WTC11 (cell line): ENCODE data around the gene PFKFB4. TPM values are rescaled to one million over a fixed set of nuclear protein-coding genes. Genes with fewer than 3 reads are reported as not detected.
A peak's percentile ranks its signal among the peaks of the same experiment; 100 is the strongest.

Source experiments
- ATAC-seq: fragments of 200-7000 bp; cut with Tn5 transposase; 2 replicates; pipeline ENCODE4 v1.10.0; 2021; ENCODE audit warnings: mild to moderate bottlenecking, moderate library complexity
- CTCF ChIA-PET: fragments of 300-600 bp; sonication (Branson Sonifier 250); formaldehyde crosslinking; loops from one replicate; lab custom pipeline; 2021; ENCODE audit warnings: antibody characterized with exemption; lab: Charles Lee
- POLR2A ChIA-PET: fragments of 350-600 bp; sonication (Branson Sonifier 250); formaldehyde crosslinking; loops from one replicate; lab custom pipeline; 2021; ENCODE audit warnings: antibody characterized with exemption; lab: Charles Lee
- DNase-seq: peaks from one replicate; pipeline ENCODE4 v3.0.0; 2021; ENCODE audit warnings: low spot score
- H3K27ac Mint-ChIP-seq: 2 replicates; pipeline ENCODE4 v1.8.0; 2021; ENCODE audit warnings: mixed read lengths
- H3K27me3 Mint-ChIP-seq: 2 replicates; pipeline ENCODE4 v1.8.0; 2021; ENCODE audit warnings: low read depth, mild to moderate bottlenecking, moderate library complexity, mixed read lengths
- H3K36me3 Mint-ChIP-seq: 2 replicates; pipeline ENCODE4 v1.8.0; 2021; ENCODE audit warnings: mixed read lengths
- H3K4me1 Mint-ChIP-seq: 2 replicates; pipeline ENCODE4 v1.8.0; 2022; ENCODE audit warnings: mixed read lengths
- H3K4me3 Mint-ChIP-seq: 2 replicates; pipeline ENCODE4 v1.8.0; 2021; ENCODE audit warnings: mild to moderate bottlenecking, moderate library complexity, mixed read lengths
- H3K9me3 Mint-ChIP-seq: 2 replicates; pipeline ENCODE4 v1.8.0; 2021; ENCODE audit warnings: mixed read lengths
- CBFB ChIP-seq: sonication (generic); formaldehyde crosslinking; IDR thresholded peaks from 2 replicates; pipeline ENCODE4 v1.8.1; 2022; ENCODE audit warnings: mild to moderate bottlenecking, low read depth, missing genetic modification reagents
- CTCF ChIP-seq: fragments of 200-600 bp; IDR thresholded peaks from 2 replicates; pipeline ENCODE4 v1.8.0; 2022; ENCODE audit warnings: antibody characterized with exemption
- FOXJ3 ChIP-seq: sonication (generic); formaldehyde crosslinking; IDR thresholded peaks from 2 replicates; pipeline ENCODE4 v1.9.0; 2021; ENCODE audit warnings: missing genetic modification reagents, mild to moderate bottlenecking, borderline replicate concordance
- FOXP4 ChIP-seq: sonication (generic); formaldehyde crosslinking; IDR thresholded peaks from 2 replicates; pipeline ENCODE4 v1.8.0; 2022; ENCODE audit warnings: mild to moderate bottlenecking, missing genetic modification reagents
- JAZF1 ChIP-seq: fragments of 250-450 bp; sonication (Bioruptor Pico); IDR thresholded peaks from 2 replicates; pipeline ENCODE4 v1.9.0; 2021; ENCODE audit warnings: moderate library complexity, mild to moderate bottlenecking, inconsistent platforms
- KAT7 ChIP-seq: sonication (generic); formaldehyde crosslinking; IDR thresholded peaks from 2 replicates; pipeline ENCODE4 v1.8.1; 2023; ENCODE audit warnings: missing genetic modification reagents, mild to moderate bottlenecking, borderline replicate concordance
- MXD4 ChIP-seq: fragments of 250-450 bp; sonication (Bioruptor Pico); IDR thresholded peaks from 2 replicates; pipeline ENCODE4 v1.8.0; 2021; ENCODE audit warnings: mild to moderate bottlenecking, moderate library complexity, borderline replicate concordance
- MYBL2 ChIP-seq: sonication (generic); formaldehyde crosslinking; IDR thresholded peaks from 2 replicates; pipeline ENCODE4 v1.8.1; 2023; ENCODE audit warnings: mild to moderate bottlenecking, moderate library complexity, missing genetic modification reagents
- RELA ChIP-seq: sonication (generic); formaldehyde crosslinking; IDR thresholded peaks from 2 replicates; pipeline ENCODE4 v1.8.1; 2022; ENCODE audit warnings: missing genetic modification reagents, mild to moderate bottlenecking, borderline replicate concordance
- SP1 ChIP-seq: sonication (generic); formaldehyde crosslinking; conservative IDR thresholded peaks from 2 replicates; pipeline ENCODE4 v1.8.1; 2022; ENCODE audit warnings: missing genetic modification reagents
- TEAD1 ChIP-seq: sonication (generic); formaldehyde crosslinking; IDR thresholded peaks from 2 replicates; pipeline ENCODE4 v1.8.0; 2022; ENCODE audit warnings: mild to moderate bottlenecking, missing genetic modification reagents
- USF2 ChIP-seq: sonication (generic); formaldehyde crosslinking; IDR thresholded peaks from 2 replicates; pipeline ENCODE4 v1.8.1; 2023; ENCODE audit warnings: mild to moderate bottlenecking, missing genetic modification reagents, moderate library complexity
- ZMAT4 ChIP-seq: fragments of 250-450 bp; sonication (Bioruptor Pico); IDR thresholded peaks from 2 replicates; pipeline ENCODE4 v1.9.0; 2021; ENCODE audit warnings: mild to moderate bottlenecking
- ZNF317 ChIP-seq: sonication (generic); formaldehyde crosslinking; IDR thresholded peaks from 2 replicates; pipeline ENCODE4 v1.8.1; 2023; ENCODE audit warnings: low read depth, mild to moderate bottlenecking, moderate library complexity, missing genetic modification reagents, borderline replicate concordance
- ZNF396 ChIP-seq: fragments of 250-450 bp; sonication (Bioruptor Pico); IDR thresholded peaks from 2 replicates; pipeline ENCODE4 v1.8.0; 2021; ENCODE audit warnings: mild to moderate bottlenecking, moderate library complexity, borderline replicate concordance
- ZNF425 ChIP-seq: fragments of 250-450 bp; sonication (Bioruptor Pico); conservative IDR thresholded peaks from 2 replicates; pipeline ENCODE4 v1.9.0; 2021; ENCODE audit warnings: mild to moderate bottlenecking
- ZNF512 ChIP-seq: sonication (generic); formaldehyde crosslinking; IDR thresholded peaks from 2 replicates; pipeline ENCODE4 v1.8.1; 2022; ENCODE audit warnings: missing genetic modification reagents, borderline replicate concordance
- ZNF671 ChIP-seq: fragments of 250-450 bp; sonication (Bioruptor Pico); IDR thresholded peaks from 2 replicates; pipeline ENCODE4 v1.8.0; 2021; ENCODE audit warnings: mild to moderate bottlenecking
- total RNA-seq: library from RNA; stranded (reverse); gene quantifications from 3 replicates; pipeline ENCODE4 v1.2.3, GENCODE V29; 2021

Gene PFKFB4
- total RNA-seq, 1 experiment from 2014 or later: 18.0 TPM

GRCh38 chr3:48543271-48543866 lies 13.2 kb downstream of the PFKFB4 start:
- POLR2A ChIA-PET: no interaction called here
- no peak overlapping the region for H3K4me3 Mint-ChIP-seq
- H3K9me3 Mint-ChIP-seq: no peaks in the 10 kb centered on the region
- H3K36me3 Mint-ChIP-seq: peaks cover 56% of the 10 kb centered on the region
- DNase-seq: no peak
- ATAC-seq: no peak
- H3K4me1 Mint-ChIP-seq: no peaks in the 10 kb centered on the region
- TF ChIP-seq RELA (no peak), ZNF396 (CRISPR knock-in tag) (no peak), SP1 (CRISPR knock-in tag) (no peak), ZNF671 (CRISPR knock-in tag) (no peak), JAZF1 (no peak), ZNF317 (CRISPR knock-in tag) (no peak), ZMAT4 (no peak), CBFB (CRISPR knock-in tag) (no peak), CTCF (no peak), FOXJ3 (CRISPR knock-in tag) (no peak), USF2 (CRISPR knock-in tag) (no peak), ZNF425 (CRISPR knock-in tag) (no peak), FOXP4 (CRISPR knock-in tag) (no peak), ZNF512 (CRISPR knock-in tag) (no peak), KAT7 (CRISPR knock-in tag) (no peak), TEAD1 (no peak), MYBL2 (CRISPR knock-in tag) (no peak), MXD4 (no peak)
- H3K27me3 Mint-ChIP-seq: no peaks in the 10 kb centered on the region
- CTCF ChIA-PET: interaction anchor here (1.3 kb wide), 1 partner anchor 107 kb away, joined by 4 read pairs; no protein-coding TSS in a partner anchor
- H3K27ac Mint-ChIP-seq: peak overlapping the region; percentile 43; the same call in 1 of the 2 replicates
